KMS-11 (cell line): ENCODE measurements around the gene EHMT2.

Experiments
- H2AFZ ChIP-seq: fragments of 200-600 bp; sonication (generic); 2 replicates; pipeline ENCODE4 v1.6.1; 2016; ENCODE audit warnings: antibody characterized with exemption, mixed run types, low read depth
- H3K27ac ChIP-seq: fragments of 200-600 bp; sonication (generic); 2 replicates; pipeline ENCODE4 v1.6.1; 2016; ENCODE audit warnings: mild to moderate bottlenecking, mixed run types
- H3K27me3 ChIP-seq: fragments of 200-600 bp; sonication (generic); 2 replicates; pipeline ENCODE4 v1.6.1; 2017; ENCODE audit warnings: mild to moderate bottlenecking, low read depth, mixed run types, moderate library complexity; ENCODE audit not compliant: insufficient read depth
- H3K36me3 ChIP-seq: fragments of 200-600 bp; sonication (generic); 2 replicates; pipeline ENCODE4 v1.6.1; 2017; ENCODE audit warnings: mild to moderate bottlenecking, mixed run types; ENCODE audit not compliant: insufficient read depth
- H3K4me1 ChIP-seq: fragments of 200-600 bp; sonication (generic); 2 replicates; pipeline ENCODE4 v1.6.1; 2016; ENCODE audit warnings: mild to moderate bottlenecking, low read depth, mixed run types; ENCODE audit not compliant: poor library complexity, severe bottlenecking
- H3K4me2 ChIP-seq: fragments of 200-600 bp; sonication (generic); 2 replicates; pipeline ENCODE4 v1.7.0; 2016; ENCODE audit warnings: mild to moderate bottlenecking, mixed run types
- H3K4me3 ChIP-seq: fragments of 200-600 bp; sonication (generic); IDR thresholded peaks from 2 replicates; pipeline ENCODE4 v1.6.1; 2017; ENCODE audit warnings: low read depth, low read length, mixed read lengths; ENCODE audit not compliant: insufficient read depth
- H3K79me2 ChIP-seq: fragments of 200-600 bp; sonication (generic); 2 replicates; pipeline ENCODE4 v1.6.1; 2016; ENCODE audit warnings: low read depth, mixed run types; ENCODE audit not compliant: insufficient read depth
- H3K9ac ChIP-seq: fragments of 200-600 bp; sonication (generic); 2 replicates; pipeline ENCODE4 v1.6.1; 2016; ENCODE audit warnings: mild to moderate bottlenecking, mixed run types
- H4K20me1 ChIP-seq: fragments of 200-600 bp; sonication (generic); 2 replicates; pipeline ENCODE4 v1.6.1; 2016; ENCODE audit warnings: mild to moderate bottlenecking, mixed run types; ENCODE audit not compliant: insufficient read depth
- CTCF ChIP-seq: fragments of 200-600 bp; sonication (generic); conservative IDR thresholded peaks from 2 replicates; pipeline ENCODE4 v1.6.1; 2017; ENCODE audit warnings: low read depth, mild to moderate bottlenecking, antibody characterized with exemption, low read length, moderate library complexity, mixed read lengths

Gene EHMT2

GRCh38 chr6:31897612-31898382 is at the start of gene EHMT2:
Gene EHMT2 (minus strand): TSS chr6:31897698. CDS start chr6:31897677, 21 bp downstream.
- Histone ChIP-seq H3K4me1 (peaks cover 40% of the 10 kb centered on the region), H3K9ac (peak within 1 kb of the TSS; percentile 69), H3K79me2 (peaks cover 14% of the 10 kb centered on the region), H3K4me2 (peak within 1 kb of the TSS; percentile 93), H3K27me3 (no peaks in the 10 kb centered on the region), H3K4me3 (peak within 1 kb of the TSS; percentile 35), H3K27ac (peak within 1 kb of the TSS; percentile 66), H4K20me1 (no peaks in the 10 kb centered on the region), H2AFZ (peak within 1 kb of the TSS; percentile 59), H3K36me3 (no peaks in the 10 kb centered on the region; the same call in 1 of the 2 replicates)
- no peak for TF ChIP-seq CTCF

GRCh38 chr6:31947070-31947675 is 49.7 kb upstream of the EHMT2 start:
- Histone ChIP-seq H3K4me2 (no peak overlapping the region), H4K20me1 (no peaks in the 10 kb centered on the region), H3K27ac (no peak overlapping the region), H3K4me1 (no peaks in the 10 kb centered on the region), H3K9ac (no peak overlapping the region), H3K27me3 (peaks cover 22% of the 10 kb centered on the region), H2AFZ (no peak overlapping the region), H3K4me3 (no peak overlapping the region), H3K36me3 (no peaks in the 10 kb centered on the region), H3K79me2 (no peaks in the 10 kb centered on the region)
- no peak for TF ChIP-seq CTCF

GRCh38 chr6:31946370-31946885 is 48.9 kb upstream of the EHMT2 start:
- H3K79me2 ChIP-seq = no peaks in the 10 kb centered on the region
- no peak overlapping the region for H2AFZ ChIP-seq

More at GRCh38 chr6:31946370-31946885, 48.9 kb upstream of the EHMT2 start:
- Histone ChIP-seq H3K27ac (no peak overlapping the region), H4K20me1 (no peaks in the 10 kb centered on the region), H3K4me1 (no peaks in the 10 kb centered on the region), H3K36me3 (no peaks in the 10 kb centered on the region), H3K4me2 (no peak overlapping the region), H3K9ac (no peak overlapping the region), H3K27me3 (peaks cover 23% of the 10 kb centered on the region), H3K4me3 (no peak overlapping the region)
- TF ChIP-seq CTCF = no peak
